Transverse colon (tissue), 4 donors: Measurements from ENCODE around the gene NGLY1.

Experiments used
- CTCF ChIP-seq, 5 experiments: fragments of 200-600 bp in 3 of 5; fragments of 450-650 bp in 2 of 5; sonication (generic) in 3 of 5; IDR thresholded peaks; 1 replicate in 2 of 5; 2 replicates in 3 of 5; pipeline ENCODE4 v1.5.1; 2016 to 2017; ENCODE audit warnings: antibody characterized with exemption in 5 of 5, inconsistent platforms in 3 of 5, mild to moderate bottlenecking in 2 of 5, moderate library complexity in 1 of 5
- EP300 ChIP-seq: sonication (generic); formaldehyde crosslinking; IDR thresholded peaks from one replicate; pipeline ENCODE4 v1.6.1; 2017; ENCODE audit warnings: antibody characterized with exemption, low read depth
- POLR2A ChIP-seq: fragments of 450-650 bp; IDR thresholded peaks from one replicate; pipeline ENCODE4 v1.6.1; 2016; ENCODE audit warnings: antibody characterized with exemption, mild to moderate bottlenecking, moderate library complexity
- POLR2AphosphoS5 ChIP-seq, 3 donors: sonication (generic); formaldehyde crosslinking; IDR thresholded peaks; one replicate each; pipeline ENCODE4 v1.6.1; 2016; ENCODE audit warnings: antibody characterized with exemption in 3 of 3

GRCh38 chr3:25728101-25728500, 55.1 kb downstream of the NGLY1 start:
- no peak for TF ChIP-seq CTCF (IDR thresholded peaks at IDR 0.05)
- TF ChIP-seq POLR2AphosphoS5 (IDR thresholded peaks at IDR 0.05): no peak
- TF ChIP-seq POLR2A: no peak
- no peak for TF ChIP-seq EP300
